HepG2 (cell line): ENCODE data around the gene FLAD1. TPM values are rescaled to one million over a fixed set of nuclear protein-coding genes. Genes with fewer than 3 reads are reported as not detected.
A peak's percentile ranks its signal among the peaks of the same experiment; 100 is the strongest.

Experiments used
- AFF4 ChIP-seq: sonication (generic); formaldehyde crosslinking; IDR thresholded peaks from 2 replicates; pipeline ENCODE4 v1.4.0; 2020; ENCODE audit warnings: missing genetic modification reagents
- DDIT3 ChIP-seq: sonication (generic); formaldehyde crosslinking; IDR thresholded peaks from 2 replicates; pipeline ENCODE4 v1.4.0; 2020; ENCODE audit warnings: mild to moderate bottlenecking, missing genetic modification reagents
- FOXM1 ChIP-seq: sonication (generic); formaldehyde crosslinking; IDR thresholded peaks from 2 replicates; pipeline ENCODE4 v1.5.0; 2020; ENCODE audit warnings: missing genetic modification reagents
- GABPA ChIP-seq, 2 experiments: IDR thresholded peaks; 2 replicates each; pipeline ENCODE4 v1.6.1; 2011 to 2016; ENCODE audit warnings: low read depth in 2 of 2, low read length in 1 of 2, missing biosample characterization in 1 of 2, missing genetic modification characterization in 1 of 2
- HNRNPH1 ChIP-seq: fragments of 200-400 bp; formaldehyde crosslinking; optimal IDR thresholded peaks from 2 replicates; pipeline ENCODE3; 2017; ENCODE audit warnings: mild to moderate bottlenecking, low read depth, low read length
- HOXA9 ChIP-seq: sonication (generic); formaldehyde crosslinking; IDR thresholded peaks from 2 replicates; pipeline ENCODE4 v1.8.1; 2022; ENCODE audit warnings: missing genetic modification reagents, mild to moderate bottlenecking, moderate library complexity, borderline replicate concordance
- MAFF ChIP-seq: IDR thresholded peaks from 2 replicates; pipeline ENCODE4 v1.6.1; 2011; ENCODE audit warnings: low read depth, low read length, improper control_type of control experiment
- MATR3 ChIP-seq: sonication (generic); formaldehyde crosslinking; IDR thresholded peaks from 2 replicates; pipeline ENCODE4 v1.4.0; 2020; ENCODE audit warnings: missing genetic modification reagents
- MNT ChIP-seq: fragments of 450-650 bp; IDR thresholded peaks from 2 replicates; pipeline ENCODE4 v1.6.1; 2016
- MXD1 ChIP-seq: sonication (generic); formaldehyde crosslinking; IDR thresholded peaks from 2 replicates; pipeline ENCODE4 v1.4.0; 2020; ENCODE audit warnings: mild to moderate bottlenecking, missing genetic modification reagents
- MYPOP ChIP-seq: sonication (generic); formaldehyde crosslinking; IDR thresholded peaks from 2 replicates; pipeline ENCODE4 v1.8.1; 2023; ENCODE audit warnings: mild to moderate bottlenecking, moderate library complexity, missing genetic modification reagents
- TMF1 ChIP-seq: sonication (generic); formaldehyde crosslinking; IDR thresholded peaks from 2 replicates; pipeline ENCODE4 v1.8.1; 2022; ENCODE audit warnings: low read depth, missing genetic modification reagents
- U2AF2 ChIP-seq: fragments of 200-400 bp; formaldehyde crosslinking; IDR thresholded peaks from 2 replicates; pipeline ENCODE4 v1.6.1; 2017; ENCODE audit warnings: low read depth, mild to moderate bottlenecking, low read length
- ZFP82 ChIP-seq: sonication (generic); formaldehyde crosslinking; IDR thresholded peaks from 2 replicates; pipeline ENCODE4 v1.5.1; 2020; ENCODE audit warnings: mild to moderate bottlenecking, missing genetic modification reagents, borderline replicate concordance
- ZNF224 ChIP-seq: sonication (generic); formaldehyde crosslinking; IDR thresholded peaks from 2 replicates; pipeline ENCODE4 v1.5.0; 2020; ENCODE audit warnings: mild to moderate bottlenecking, missing genetic modification reagents
- ZNF33B ChIP-seq: sonication (generic); formaldehyde crosslinking; IDR thresholded peaks from 2 replicates; pipeline ENCODE4 v1.5.1; 2020; ENCODE audit warnings: mild to moderate bottlenecking, missing genetic modification reagents
- ZNF34 ChIP-seq: sonication (generic); formaldehyde crosslinking; IDR thresholded peaks from 2 replicates; pipeline ENCODE4 v1.4.0; 2020; ENCODE audit warnings: mild to moderate bottlenecking, missing genetic modification reagents, borderline replicate concordance
- ZNF605 ChIP-seq: sonication (generic); formaldehyde crosslinking; IDR thresholded peaks from 2 replicates; pipeline ENCODE4 v1.8.0; 2022; ENCODE audit warnings: mild to moderate bottlenecking, missing genetic modification reagents
- ZNF713 ChIP-seq: sonication (generic); formaldehyde crosslinking; IDR thresholded peaks from 2 replicates; pipeline ENCODE4 v1.4.0; 2020; ENCODE audit warnings: mild to moderate bottlenecking, missing genetic modification reagents
- ZNF83 ChIP-seq: sonication (generic); formaldehyde crosslinking; IDR thresholded peaks from 2 replicates; pipeline ENCODE4 v1.4.0; 2020; ENCODE audit warnings: missing genetic modification reagents, mild to moderate bottlenecking, borderline replicate concordance
- ZSCAN31 ChIP-seq: sonication (generic); formaldehyde crosslinking; IDR thresholded peaks from 2 replicates; pipeline ENCODE4 v1.5.0; 2020; ENCODE audit warnings: low read depth, mild to moderate bottlenecking, missing genetic modification reagents
- polyA plus RNA-seq, 8 experiments: library from polyadenylated mRNA; depleted of rRNA in 3 of 8; stranded (reverse) in 7 of 8; unstranded in 1 of 8; fragments of >200 nt; fragmentation: Illumina TruSeq in 4 of 8; extraction: Trizol in 4 of 8; gene quantifications; 2 replicates each; pipeline versions ENCODE4 v1.2.1 to v1.2.3, GENCODE V29; 2011 to 2016; ENCODE audit warnings: low read depth in 4 of 8, missing spikeins in 1 of 8, mixed read lengths in 1 of 8; ENCODE audit not compliant: insufficient read depth in 1 of 8
- total RNA-seq, 5 experiments: library from RNA; depleted of rRNA; stranded (reverse); fragments of >200 nt; fragmentation: Illumina TruSeq; extraction: Trizol; gene quantifications; 2 replicates each; pipeline ENCODE4 v1.2.3, GENCODE V29; 2016; ENCODE audit warnings: low read depth in 1 of 5

FLAD1 gene
- total and polyA plus RNA-seq, 2 of the 13 experiments (the other 11 are each of a cell fraction or from before 2014, with no cell fraction given), result 25.9 to 32.8 TPM

GRCh38 chr1:154936555-154937084, 46.5 kb upstream of the FLAD1 start, which contains the start of gene PMVK (continued):
- 0 out of 2 replicates have a peak, but pooled peaks have one; percentile 81 for TF ChIP-seq ZNF713
- peak; percentile 99 for TF ChIP-seq MXD1 (CRISPR knock-in tag)
- TF ChIP-seq ZFP82 (CRISPR knock-in tag), result no peak
- TF ChIP-seq ZNF224, result peak; percentile 97; the same call in 1 of the 2 replicates
- no peak for TF ChIP-seq U2AF2
- TF ChIP-seq MYPOP (CRISPR knock-in tag), result peak; percentile 88
- peak; percentile 95 for TF ChIP-seq HOXA9
- TF ChIP-seq ZNF83 (CRISPR knock-in tag), result peak; percentile 60
- TF ChIP-seq ZNF605, result peak; percentile 99
- no peak for TF ChIP-seq MATR3 (CRISPR knock-in tag)
- TF ChIP-seq MNT, result peak; percentile 22; the same call in 1 of the 2 replicates
- TF ChIP-seq ZNF33B, result peak; percentile 98
- TF ChIP-seq FOXM1 (CRISPR knock-in tag), result 0 out of 2 replicates have a peak, but pooled peaks have one; percentile 69
- TF ChIP-seq GABPA (IDR thresholded peaks at IDR 0.05; ENCODE audit: low read depth, low read length), result peak; percentile 45
- TF ChIP-seq GABPA (CRISPR knock-in tag; IDR thresholded peaks at IDR 0.05; ENCODE audit: low read depth), result peak; percentile 75
- TF ChIP-seq MAFF, result no peak
- peak; percentile 90; the same call in 1 of the 2 replicates for TF ChIP-seq ZNF34 (CRISPR knock-in tag)
- TF ChIP-seq DDIT3, result no peak; the same call in 1 of the 2 replicates
- TF ChIP-seq HNRNPH1, result no peak
- 0 out of 2 replicates have a peak, but pooled peaks have one; percentile 86 for TF ChIP-seq AFF4
- peak; percentile 99 for TF ChIP-seq ZSCAN31 (CRISPR knock-in tag)
- TF ChIP-seq TMF1 (CRISPR knock-in tag), result peak; percentile 99
